Mucosa of descending colon (tissue), 3 donors: ENCODE data around the gene CRACR2A. TPM values are rescaled to one million over a fixed set of nuclear protein-coding genes. Genes with fewer than 3 reads are reported as not detected.

Source experiments
- ATAC-seq: fragments of 200-7000 bp; cut with Tn5 transposase; one replicate; pipeline ENCODE4 v1.9.1; 2020; ENCODE audit warnings: mild to moderate bottlenecking, moderate library complexity
- DNase-seq, 3 donors: peaks; one replicate each; pipeline ENCODE4 v3.0.0-alpha.2; 2020
- H3K36me3 ChIP-seq: fragments of 200-600 bp; one replicate; pipeline ENCODE4 v1.8.0; 2021; ENCODE audit warnings: low read depth, mild to moderate bottlenecking
- H3K4me1 ChIP-seq: fragments of 200-600 bp; one replicate; pipeline ENCODE4 v1.8.0; 2021; ENCODE audit warnings: low read depth, mild to moderate bottlenecking
- H3K4me3 ChIP-seq: fragments of 200-600 bp; one replicate; pipeline ENCODE4 v1.8.0; 2021; ENCODE audit warnings: mild to moderate bottlenecking
- H3K9me3 ChIP-seq: fragments of 200-600 bp; one replicate; pipeline ENCODE4 v1.8.0; 2021; ENCODE audit warnings: mild to moderate bottlenecking
- CTCF ChIP-seq: fragments of 200-600 bp; IDR thresholded peaks from one replicate; pipeline ENCODE4 v1.8.0; 2022; ENCODE audit warnings: antibody characterized with exemption, mild to moderate bottlenecking
- intact Hi-C, 2 donors: fragments of 100-400 bp; cut with DNase I in 1 of 2; cut with micrococcal nuclease in 1 of 2; formaldehyde crosslinking; loops; one replicate each; pipeline versions ENCODE4 v1.11.0 to v1.11.1; 2022; cut with DNase I, micrococcal nuclease
- total RNA-seq, 3 donors: library from RNA; stranded (reverse); fragmentation: NEBNext Ultra II Directional in 2 of 3; extraction: Animal tissue kit (Norgen Biotek cat#: 25700) in 2 of 3; gene quantifications; one replicate each; pipeline versions ENCODE4 v1.2.1 to v1.2.4, GENCODE V29; 2021 to 2023
- donor health status: DM: no; HTN: no; CAD: no; lungs with moderate emphysema.
- donor health status: DM: no; HTN: no; CAD: no.
- donor health status: DM: no; HTN: yes; CAD: no.

The CRACR2A gene
- total RNA-seq, 3 donors from 2014 or later, result 26.9 to 72.5 (median 69.7) TPM

- no peak overlapping the region for H3K4me3 ChIP-seq
- DNase-seq (no peak), ATAC-seq (peak; percentile 78)
- H3K9me3 ChIP-seq, result no peaks in the 10 kb centered on the region
- H3K4me1 ChIP-seq, result peaks cover 5% of the 10 kb centered on the region
- intact Hi-C loops, result no loop called here
- no peaks in the 10 kb centered on the region for H3K36me3 ChIP-seq
- no peak for TF ChIP-seq CTCF
Measured at GRCh38 chr12:3681595-3682061, 71.3 kb downstream of the CRACR2A start.

GRCh38 chr12:3680919-3681594 lies 71.9 kb downstream of the CRACR2A start:
- DNase-seq (peak; percentile 70 to 76 (median 72)), ATAC-seq (no peak)
- no peak overlapping the region for H3K4me3 ChIP-seq
- H3K4me1 ChIP-seq, result peaks cover 5% of the 10 kb centered on the region
- intact Hi-C loops, result no loop called here
- no peak for TF ChIP-seq CTCF
- no peaks in the 10 kb centered on the region for H3K9me3 ChIP-seq
- H3K36me3 ChIP-seq, result no peaks in the 10 kb centered on the region

GRCh38 chr12:3679831-3680230 lies 73.1 kb downstream of the CRACR2A start:
- Histone ChIP-seq H3K36me3 (no peaks in the 10 kb centered on the region), H3K9me3 (no peaks in the 10 kb centered on the region), H3K4me1 (peaks cover 5% of the 10 kb centered on the region), H3K4me3 (no peak overlapping the region)
- no peak for DNase-seq
- TF ChIP-seq CTCF, result no peak
- intact Hi-C loops, result no loop called here
- ATAC-seq, result no peak

- no peaks in the 10 kb centered on the region for H3K9me3 ChIP-seq
- no peaks in the 10 kb centered on the region for H3K36me3 ChIP-seq
- peaks cover 8% of the 10 kb centered on the region for H3K4me1 ChIP-seq
- DNase-seq (no peak), ATAC-seq (no peak)
- TF ChIP-seq CTCF, result no peak
- no peak overlapping the region for H3K4me3 ChIP-seq
- intact Hi-C loops, result no loop called here
Measured at GRCh38 chr12:3677609-3678008, 75.3 kb downstream of the CRACR2A start.

GRCh38 chr12:3673981-3674708 lies 78.8 kb downstream of the CRACR2A start:
- TF ChIP-seq CTCF, result no peak
- Histone ChIP-seq H3K9me3 (no peaks in the 10 kb centered on the region), H3K4me1 (peaks cover 3% of the 10 kb centered on the region), H3K36me3 (no peaks in the 10 kb centered on the region), H3K4me3 (no peak overlapping the region)
- ATAC-seq (peak; percentile 44), DNase-seq (no peak)
- intact Hi-C loops, result no loop called here
